Nucleus accumbens (tissue), 56 donors: ENCODE results near the gene SLC39A8.
A peak's percentile ranks its signal among the peaks of the same experiment; 100 is the strongest.
"Not testable (repeated sequence)": the region's sequence is repeated elsewhere in the genome, so short reads cannot be mapped to it uniquely, and the experiment has no call there.

Experiments used
- DNase-seq, 56 donors: peaks; one replicate each; lab custom pipeline; 2025; lab: John Stamatoyannopoulos, UW

The SLC39A8 gene

DNA sequence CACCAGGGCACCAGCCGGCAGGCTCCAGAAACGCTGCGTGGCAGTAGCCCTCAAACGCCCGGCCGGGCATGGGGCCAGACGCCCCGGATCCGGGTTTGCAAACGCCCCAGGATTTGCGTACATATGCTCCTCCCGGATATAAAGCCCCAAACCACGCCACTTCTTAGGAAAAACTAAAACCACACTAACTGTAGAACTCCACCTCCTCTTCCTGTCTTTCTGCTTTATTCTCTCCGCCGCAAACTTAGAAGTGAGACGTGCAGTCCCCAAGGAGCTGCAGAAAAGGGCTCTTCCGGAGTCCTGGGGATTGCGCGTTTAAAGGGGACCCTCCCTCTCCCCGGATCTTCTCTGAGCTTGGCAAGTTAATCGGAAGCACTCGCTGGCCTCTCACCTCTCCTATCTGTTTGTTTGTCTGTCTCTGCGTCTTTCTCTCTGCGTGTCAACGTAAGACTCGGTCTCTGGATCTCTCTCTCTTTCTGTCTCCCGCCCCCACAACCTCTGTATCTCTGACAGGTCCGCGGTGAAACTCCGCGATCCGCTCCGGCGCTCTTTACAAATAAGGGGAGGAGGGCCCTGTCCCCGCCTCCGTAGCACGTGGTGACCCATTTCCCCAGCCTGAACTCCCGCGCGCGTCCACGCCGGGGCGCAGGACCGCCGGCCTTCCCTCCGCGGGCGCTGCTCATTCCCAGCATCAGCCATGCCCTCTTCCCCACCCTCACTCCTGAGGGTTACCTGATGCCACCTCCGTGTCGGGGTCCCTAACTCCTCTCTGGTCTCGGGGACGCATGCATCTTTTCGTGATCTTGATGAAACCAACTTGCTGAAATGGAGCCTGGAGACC lies at the start of gene SLC39A8:
SLC39A8 (minus strand) TSS at position 529 of the 841 bp plus-strand sequence. CDS start 820 bp downstream, outside the sequence.
- DNase-seq: peak in 54 of 56 donors; percentile 8 to 79 (median 54)

DNA sequence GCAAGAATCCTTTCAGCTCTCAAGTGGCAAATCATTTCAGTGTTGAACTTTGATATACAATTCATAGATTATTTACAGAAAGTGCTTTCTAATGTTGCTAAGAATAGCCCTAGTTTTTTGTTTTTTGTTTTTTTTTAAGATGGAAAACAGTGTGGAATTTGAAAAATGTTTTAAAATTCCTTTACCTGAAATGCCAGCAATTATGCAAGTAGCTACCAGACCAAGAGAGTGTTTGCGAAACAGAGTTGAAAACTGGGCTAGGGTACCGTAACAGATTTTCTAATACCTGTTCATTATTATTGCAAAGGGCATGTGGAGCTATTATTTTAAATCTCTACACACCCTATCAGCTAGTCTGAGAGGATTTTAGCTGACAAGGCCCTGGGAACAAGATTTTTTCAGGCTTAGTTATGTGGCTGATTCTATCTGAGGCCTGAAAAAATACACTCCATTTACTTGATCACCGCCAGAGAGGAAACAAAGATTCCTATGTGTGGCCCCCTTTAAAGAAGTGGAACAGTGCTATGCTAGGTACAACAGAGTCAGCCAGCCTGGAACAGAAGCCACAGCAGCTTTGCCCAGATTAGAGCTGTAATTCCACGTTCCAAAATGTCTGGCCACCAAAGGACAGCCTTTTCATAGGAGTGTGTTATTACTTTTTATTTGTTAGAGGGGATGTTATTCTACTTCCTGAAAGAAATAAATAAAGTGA lies 46.9 kb upstream of the SLC39A8 start:
- no peak for DNase-seq

DNA sequence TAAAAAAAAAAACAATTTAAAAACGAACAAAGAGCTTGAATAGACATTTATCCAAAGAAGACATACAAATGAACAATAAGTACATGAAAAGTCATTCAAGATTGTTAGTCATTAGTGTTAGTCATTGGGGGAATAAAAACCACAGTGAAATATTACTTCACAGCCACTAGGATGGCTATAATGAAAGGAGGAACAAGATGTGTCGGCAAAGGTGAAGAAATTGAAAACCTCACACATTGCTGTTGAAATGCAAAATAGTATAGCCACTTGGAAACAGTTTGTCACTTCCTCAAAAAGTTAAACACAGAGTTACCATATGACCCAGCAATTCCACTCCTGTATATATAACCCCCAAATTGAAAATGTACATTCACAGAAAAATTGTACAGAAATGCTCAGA lies 45.2 kb upstream of the SLC39A8 start:
- DNase-seq: no peak

DNA sequence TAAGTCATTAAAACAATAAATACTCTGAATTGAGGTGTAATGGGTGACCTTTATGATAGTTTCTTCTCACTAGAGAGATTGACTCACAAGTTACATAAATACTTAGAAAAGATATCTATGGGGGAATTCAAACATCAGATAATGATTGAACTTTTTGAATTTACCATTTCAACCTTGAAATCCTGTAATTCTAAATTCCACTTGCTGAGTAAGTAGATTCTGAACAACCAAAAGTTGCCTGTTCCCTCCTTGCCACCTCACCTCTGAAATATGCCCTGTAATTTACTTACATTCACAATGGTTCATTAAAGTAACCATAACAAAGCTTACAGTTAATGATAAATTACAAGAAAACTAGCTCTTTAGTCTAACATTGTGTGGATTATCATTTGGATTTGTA lies 43.3 kb upstream of the SLC39A8 start:
- DNase-seq: no peak

DNA sequence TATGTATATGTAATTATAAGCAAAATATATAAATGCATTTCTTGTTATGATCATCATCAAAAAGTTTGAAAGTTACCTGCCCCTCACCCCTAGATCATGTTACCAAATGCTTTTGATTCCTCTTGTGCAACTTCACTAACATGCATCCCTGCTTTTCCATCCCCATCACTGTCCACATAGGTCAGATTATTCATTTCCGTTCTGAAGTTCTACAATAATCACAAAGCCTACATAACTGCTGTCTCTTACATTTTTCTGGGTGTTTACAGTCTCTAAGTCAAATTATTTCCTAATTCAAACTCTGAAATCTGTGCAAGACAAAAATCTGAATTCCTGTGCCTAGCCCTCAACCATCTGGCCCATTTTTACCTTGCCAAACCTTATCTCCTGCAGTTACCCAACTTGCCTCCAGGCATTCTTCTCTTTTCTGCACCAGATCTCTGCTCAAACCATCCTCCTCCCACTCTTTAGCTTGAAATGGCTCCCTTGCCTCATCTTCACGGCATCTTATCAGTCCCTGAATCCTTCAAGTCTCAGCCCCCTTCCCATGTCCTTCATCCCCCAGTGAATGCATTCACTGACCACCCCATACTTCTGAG lies 42.4 kb upstream of the SLC39A8 start:
- DNase-seq: no peak

DNA sequence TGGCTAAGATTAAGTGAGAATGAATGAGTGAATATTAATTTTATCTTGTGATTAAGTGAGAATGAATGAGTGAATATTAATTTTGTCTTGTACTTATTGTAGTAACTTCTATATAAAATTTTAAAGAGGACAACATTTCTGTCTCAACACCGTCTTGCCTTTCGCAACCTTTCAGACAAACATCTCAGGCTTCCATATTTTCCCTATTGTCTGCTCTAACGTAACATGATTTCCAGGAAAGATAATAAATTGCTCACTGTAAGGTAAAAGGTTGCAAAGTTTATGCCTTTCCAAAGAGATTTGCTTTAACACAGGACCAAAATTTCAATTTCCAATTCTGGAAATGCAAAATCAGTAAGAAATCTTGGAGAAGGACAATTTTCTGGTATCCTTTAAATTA lies 41.7 kb upstream of the SLC39A8 start:
- DNase-seq: no peak

DNA sequence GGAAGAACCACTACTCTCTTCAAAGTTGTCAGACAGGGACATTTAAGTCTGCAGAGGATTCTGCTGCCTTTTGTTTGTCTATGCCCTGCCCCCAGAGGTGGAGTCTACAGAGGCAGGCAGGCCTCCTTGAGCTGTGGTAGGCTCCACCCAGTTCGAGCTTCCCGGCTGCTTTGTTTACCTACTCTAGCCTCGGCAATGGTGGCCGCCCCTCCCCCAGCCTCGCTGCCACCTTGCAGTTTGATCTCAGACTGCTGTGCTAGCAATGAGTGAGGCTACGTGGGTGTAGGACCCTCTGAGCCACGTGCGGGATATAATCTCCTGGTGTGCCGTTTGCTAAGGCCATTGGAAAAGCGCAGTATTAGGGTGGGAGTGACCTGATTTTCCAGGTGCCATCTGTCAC lies 35.0 kb upstream of the SLC39A8 start:
- DNase-seq: not testable (repeated sequence)

DNA sequence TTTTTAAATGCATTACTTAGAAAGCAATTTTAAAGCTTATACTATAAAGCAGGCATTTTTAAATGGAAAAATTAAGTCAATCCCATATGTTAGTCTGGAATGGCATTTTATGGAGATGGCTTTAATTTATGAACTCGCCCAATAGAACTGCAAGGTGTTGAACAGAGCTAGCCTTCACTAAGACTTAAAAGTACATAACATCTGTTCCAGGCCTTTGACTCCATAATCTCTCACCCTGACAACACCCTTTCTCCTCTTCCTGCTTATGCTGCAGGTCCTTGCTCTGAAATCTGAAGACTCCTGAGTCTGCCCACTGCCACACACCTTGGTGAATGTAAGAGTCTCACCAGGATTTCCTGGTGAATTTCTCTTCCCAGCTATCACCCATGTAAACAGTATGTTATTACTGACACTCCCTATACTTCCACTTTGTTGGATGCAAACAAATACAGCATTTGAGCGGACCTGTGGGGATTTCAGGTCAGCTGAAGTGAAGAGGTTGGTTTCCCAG lies 17.7 kb upstream of the SLC39A8 start:
- no peak for DNase-seq

DNA sequence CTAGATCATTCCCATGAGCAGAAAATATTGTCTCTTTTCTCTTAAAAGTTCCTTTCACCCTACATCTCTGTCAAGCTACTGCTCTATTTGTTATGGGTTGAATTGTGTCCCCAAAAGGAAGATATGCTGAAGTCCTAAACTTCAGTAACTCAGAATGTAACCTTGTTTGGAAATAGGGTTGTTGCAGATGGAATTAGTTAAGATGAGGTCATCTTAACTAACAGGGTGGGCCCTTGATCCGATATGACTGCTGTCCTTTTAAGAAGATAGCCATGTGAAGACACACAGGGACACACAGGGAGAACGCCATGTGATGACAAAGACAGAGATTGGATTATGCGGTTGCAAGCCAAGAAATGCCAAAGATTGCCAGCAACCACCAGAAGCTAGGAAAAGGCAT lies 12.8 kb upstream of the SLC39A8 start:
- DNase-seq: no peak

DNA sequence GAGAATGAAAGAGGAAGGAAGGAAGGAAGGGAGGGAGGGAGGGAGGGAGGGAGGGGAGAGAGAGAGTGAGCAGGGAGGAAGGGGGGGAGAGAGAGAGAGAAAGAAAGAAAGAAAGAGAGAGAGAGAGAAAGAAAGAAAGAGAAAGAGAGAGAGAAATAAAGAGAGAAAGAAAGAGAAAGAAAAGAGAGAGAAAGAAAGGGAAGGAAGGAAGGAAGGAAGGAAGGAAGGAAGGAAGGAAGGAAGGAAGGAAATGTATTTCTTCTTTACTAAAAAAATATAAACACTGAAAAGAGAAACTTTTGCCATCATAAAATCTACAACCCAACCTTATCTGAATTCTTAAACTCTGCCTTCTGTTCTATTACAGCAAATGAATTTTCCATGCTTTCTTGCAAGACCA lies 12.4 kb upstream of the SLC39A8 start:
- not testable (repeated sequence) for DNase-seq

DNA sequence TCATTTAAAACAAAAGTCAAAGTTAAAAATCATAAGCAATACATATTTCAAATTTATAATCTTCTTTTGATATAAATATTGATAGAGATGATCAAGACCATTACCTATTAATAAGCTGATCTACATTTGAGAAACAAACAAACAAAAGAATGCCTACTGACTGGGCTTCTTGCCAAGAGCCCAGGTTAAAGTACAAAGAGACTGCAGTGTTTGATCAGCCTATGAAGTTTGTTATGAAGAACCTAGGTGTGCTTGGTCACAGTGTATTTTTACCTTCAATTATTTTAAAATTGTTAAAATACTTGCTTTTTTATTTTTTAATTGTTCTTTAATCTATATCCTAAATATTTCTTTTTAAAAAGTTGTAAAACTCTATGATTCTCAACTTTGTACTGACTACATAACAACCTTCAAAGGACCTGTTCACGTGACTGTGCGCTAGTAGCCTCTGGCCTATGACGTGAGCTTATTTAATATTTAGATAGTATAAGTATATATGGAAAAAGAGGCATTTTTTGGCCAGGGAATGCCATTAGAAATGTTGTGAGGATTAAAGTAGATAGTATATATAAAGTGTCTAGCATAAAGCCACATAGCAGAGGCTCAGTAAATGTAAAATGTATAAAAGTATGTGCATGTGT lies 11.4 kb upstream of the SLC39A8 start:
- DNase-seq: no peak

DNA sequence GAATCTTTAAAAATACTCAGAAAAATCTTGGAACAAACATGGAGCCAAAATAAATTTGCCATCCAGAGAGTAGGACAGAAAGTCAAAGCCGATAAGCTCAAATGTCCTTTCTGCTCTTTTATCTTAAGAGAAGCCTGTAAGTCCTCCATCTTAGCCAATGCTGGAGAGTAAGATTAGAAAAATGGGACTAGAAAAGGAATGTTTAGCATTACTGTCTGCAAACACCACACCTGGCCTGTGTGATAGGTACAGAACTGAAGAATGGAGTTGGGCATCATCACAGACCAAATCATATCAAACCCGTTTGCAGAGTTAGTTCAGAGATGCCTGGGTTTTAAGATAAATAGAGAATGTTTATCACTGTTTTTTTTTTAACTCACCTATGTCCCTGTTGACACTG lies 10.5 kb upstream of the SLC39A8 start:
- DNase-seq: no peak

DNA sequence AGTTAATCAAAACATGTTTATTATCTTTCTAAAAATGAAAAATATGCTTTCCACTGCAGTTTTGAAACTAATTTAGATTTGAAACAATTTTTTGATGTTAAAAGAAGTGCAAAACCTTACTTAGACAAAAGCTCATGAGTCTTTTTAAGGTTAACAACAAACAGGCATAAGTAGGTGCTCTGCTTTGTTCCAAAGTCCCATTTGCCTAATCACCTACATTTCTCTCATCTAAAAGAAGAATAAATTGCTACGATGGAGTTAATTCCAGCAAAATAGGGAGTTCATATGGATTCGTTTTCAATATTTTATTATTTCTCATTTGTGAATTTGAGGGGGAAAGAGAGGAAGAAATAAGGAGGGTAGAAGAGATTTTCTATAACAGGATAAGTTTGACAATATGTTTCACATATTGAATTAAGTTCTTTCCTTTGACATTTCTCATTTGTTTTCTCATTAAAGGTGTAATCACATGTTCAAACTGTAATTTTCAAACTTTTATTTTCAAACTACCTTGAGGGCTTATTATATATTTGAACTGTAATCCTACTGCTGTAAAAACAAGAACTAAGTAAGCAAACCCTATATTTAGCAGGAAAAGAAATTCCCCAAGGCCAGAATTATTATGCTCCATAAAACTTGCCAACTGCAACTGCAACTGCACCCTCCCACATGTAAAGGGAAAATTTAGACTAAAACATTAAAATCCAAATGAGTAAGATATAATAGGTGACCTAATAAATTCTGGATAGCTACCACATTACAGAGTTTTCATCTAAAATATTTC lies 9.6 kb upstream of the SLC39A8 start:
- no peak for DNase-seq

DNA sequence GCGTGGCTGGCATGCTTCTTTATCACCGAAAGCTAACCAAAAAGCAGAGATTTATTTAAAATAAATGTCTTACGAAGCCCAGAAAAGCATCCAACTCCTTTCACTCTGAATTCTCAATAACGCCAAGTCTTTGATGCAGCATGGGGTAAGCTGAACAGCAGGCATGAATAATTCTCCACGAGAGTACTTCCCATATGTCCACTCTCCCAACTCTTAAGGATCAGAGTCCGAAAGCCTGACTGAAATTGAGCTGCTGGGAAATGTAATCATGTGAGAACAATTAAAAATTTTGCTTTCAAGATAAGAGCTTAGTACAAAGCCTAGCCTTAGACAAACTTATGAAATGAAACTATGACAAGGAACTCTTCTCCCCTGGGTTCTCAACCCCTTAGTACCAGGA lies 7.5 kb upstream of the SLC39A8 start:
- no peak for DNase-seq

DNA sequence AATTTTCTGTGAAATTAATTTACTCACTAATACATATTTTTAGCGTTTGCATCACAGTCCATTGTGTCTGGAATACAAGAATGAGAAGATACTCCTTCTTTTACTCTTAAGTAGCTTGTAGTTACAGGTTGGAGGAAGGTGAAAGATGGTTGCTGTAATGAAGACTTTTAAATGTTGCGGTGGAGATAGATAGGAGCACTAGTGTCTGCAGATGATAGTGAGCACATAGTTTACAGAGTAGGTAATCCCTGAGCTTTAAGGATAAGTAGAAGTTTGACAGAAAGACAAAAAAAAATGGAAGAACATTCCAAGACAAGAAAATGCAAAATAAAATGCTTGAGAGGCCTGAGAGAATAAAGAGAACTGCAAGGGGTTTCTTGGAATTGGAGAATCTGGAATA lies 5.4 kb upstream of the SLC39A8 start:
- no peak for DNase-seq

DNA sequence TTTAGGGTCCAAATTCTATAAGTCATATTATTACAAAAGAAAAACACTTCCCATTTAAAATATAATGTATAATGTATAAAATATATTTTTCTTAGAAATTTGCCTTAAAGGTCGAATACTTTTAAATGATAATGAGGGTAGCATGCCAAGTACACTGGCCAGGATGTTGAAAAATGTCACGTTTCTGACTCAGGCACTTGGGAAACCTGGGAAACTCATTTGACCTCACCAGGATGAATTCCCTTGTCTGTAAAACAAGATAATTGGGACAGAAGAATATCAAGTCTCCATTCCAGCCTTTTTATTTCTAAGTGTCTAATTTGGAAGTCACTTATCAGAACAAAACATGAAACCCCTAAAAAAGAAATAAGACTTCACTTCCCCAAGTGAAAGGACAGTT lies 3.4 kb upstream of the SLC39A8 start:
- DNase-seq: no peak

DNA sequence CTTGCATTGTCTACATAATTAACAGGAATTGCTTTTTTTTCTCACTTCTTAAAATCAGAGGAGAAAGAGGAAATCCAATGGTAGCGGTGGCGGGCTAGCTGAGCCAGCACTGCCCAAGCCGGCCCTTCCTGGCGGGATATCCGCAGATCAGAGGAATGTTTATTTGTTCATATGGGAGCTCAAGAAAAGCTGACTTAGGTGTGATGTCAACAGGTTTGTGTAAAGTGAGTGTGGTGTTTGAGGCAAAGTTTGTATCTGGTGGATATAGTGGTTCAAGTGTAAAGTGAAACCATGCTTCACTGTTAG lies 466 bp upstream of the SLC39A8 start:
- DNase-seq: peak in 3 of 56 donors; percentile 21 to 29 (median 23)

DNA sequence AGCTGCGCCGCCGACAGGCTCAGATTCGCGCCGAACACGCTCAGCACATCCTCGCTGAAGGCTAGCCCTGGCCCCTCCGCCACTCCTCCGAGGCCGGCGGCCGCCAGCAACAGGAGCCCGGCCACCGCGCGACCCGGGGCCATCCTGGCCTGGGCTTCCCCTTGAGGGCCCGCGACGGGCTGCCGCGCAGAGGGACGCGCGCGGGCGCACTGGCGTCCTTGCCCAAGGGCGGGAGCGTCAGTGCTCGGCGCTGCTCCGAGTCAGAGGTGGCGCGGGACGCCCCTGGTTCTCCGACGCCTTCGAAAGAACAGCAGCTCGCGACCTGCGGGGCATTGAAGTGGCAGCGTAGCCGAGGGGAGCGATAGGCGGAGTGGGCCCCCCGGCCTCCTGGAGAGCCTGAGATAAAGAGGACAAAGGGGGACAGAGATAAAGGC lies 745 bp downstream of the SLC39A8 start:
- DNase-seq: peak in 46 of 56 donors; percentile 1 to 74 (median 36)

DNA sequence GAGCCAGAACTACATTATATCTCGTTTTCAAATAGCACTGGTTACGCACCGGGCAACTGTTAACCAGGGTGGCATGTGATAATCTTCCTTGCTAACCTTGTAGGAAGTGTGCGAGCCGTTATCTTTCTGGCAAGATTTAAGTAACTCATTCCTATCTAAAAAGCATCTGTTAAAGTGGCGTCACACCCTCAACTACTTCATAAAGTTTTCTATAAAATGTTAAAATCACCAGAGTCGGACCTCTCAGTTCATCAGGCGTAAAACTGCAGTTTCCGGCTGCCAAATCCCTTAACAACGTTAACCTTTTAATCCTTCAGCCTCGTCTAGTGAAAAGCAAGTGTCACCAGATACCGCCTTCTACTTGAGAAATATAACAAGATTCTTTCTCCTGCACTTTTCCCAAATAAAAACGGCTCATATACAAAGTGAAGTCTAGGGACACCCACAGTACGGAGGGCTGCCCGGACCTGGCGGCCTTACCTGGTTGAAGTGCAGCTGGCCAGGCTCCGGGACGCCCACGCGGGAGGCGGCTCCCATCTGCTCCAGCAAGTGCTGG lies 1.2 kb downstream of the SLC39A8 start:
- DNase-seq: peak in 4 of 56 donors; percentile 5 to 27 (median 12)
